LNCaP clone FGC (cell line): ENCODE measurements around the gene GMDS.

Experiments used
- DNase-seq: peaks from one replicate; pipeline ENCODE4 v3.0.0-alpha.2; 2011; ENCODE audit warnings: low read depth
- H3K4me3 ChIP-seq: 2 replicates; pipeline ENCODE4 v1.5.1; 2011; ENCODE audit warnings: mild to moderate bottlenecking, low read depth, low read length, control low read depth
- TF ChIP-seq, protein P1 (sequence below): IDR thresholded peaks from 2 replicates; pipeline ENCODE4 v1.5.1; 2012; ENCODE audit warnings: mild to moderate bottlenecking; ENCODE audit not compliant: control insufficient read depth, insufficient read depth; ENCODE audit errors: extremely low read depth

The GMDS gene

GRCh38 chr6:1602049-1602713, 643.2 kb downstream of the GMDS start:
- no peak for DNase-seq
- TF ChIP-seq, protein P1, sequence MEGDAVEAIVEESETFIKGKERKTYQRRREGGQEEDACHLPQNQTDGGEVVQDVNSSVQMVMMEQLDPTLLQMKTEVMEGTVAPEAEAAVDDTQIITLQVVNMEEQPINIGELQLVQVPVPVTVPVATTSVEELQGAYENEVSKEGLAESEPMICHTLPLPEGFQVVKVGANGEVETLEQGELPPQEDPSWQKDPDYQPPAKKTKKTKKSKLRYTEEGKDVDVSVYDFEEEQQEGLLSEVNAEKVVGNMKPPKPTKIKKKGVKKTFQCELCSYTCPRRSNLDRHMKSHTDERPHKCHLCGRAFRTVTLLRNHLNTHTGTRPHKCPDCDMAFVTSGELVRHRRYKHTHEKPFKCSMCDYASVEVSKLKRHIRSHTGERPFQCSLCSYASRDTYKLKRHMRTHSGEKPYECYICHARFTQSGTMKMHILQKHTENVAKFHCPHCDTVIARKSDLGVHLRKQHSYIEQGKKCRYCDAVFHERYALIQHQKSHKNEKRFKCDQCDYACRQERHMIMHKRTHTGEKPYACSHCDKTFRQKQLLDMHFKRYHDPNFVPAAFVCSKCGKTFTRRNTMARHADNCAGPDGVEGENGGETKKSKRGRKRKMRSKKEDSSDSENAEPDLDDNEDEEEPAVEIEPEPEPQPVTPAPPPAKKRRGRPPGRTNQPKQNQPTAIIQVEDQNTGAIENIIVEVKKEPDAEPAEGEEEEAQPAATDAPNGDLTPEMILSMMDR: no peak
- no peak overlapping the region for H3K4me3 ChIP-seq

DNA sequence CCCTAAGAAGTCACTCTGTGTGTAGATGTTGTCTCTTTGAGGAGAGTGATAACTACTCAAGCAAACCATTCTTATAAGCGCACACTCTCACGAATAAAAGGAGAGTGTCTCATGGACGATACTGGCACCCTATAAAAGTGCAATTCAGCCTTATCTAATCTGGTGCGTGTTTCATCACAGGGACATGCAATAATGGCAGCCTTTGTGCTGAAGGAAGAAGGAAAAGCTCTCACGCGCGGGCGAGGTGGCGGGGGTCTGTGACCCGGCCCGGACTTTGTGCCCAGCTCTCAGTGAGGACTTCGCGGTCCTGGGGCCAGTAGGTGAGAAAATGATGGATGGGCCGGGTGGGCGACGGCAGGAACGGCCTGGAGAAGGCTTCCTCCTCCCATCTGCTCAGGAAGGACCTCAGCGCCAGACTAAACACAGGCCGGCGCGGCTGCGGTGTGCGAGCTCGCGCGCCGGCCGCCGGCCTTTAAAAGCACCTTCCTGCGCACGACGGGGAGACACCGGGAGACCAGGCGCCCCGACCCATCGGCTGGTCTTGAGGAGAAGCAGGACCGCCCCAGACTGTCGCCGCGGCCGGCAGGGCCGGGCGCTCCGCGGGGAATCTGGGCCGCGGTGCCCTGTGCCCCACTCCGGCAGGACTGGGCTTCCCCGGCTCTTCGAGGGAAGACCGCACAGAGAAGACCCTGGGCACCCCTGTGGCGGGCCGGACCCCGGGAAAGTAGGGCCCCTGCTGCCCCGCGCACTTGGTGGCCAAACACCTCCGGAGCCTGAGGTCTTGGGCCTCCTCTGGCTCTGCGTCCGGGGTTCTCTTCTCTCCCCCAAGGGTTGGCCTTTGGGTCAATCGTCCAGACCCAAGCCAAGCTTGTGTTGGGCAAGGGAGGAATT, 644.0 kb downstream of the GMDS start:
- H3K4me3 ChIP-seq: no peak overlapping the region
- TF ChIP-seq, protein P1: no peak
- no peak for DNase-seq

- H3K4me3 ChIP-seq: no peak overlapping the region
- TF ChIP-seq, protein P1: no peak
- no peak for DNase-seq
Measured at GRCh38 chr6:1600764-1601157, 644.6 kb downstream of the GMDS start.

GRCh38 chr6:1600063-1600763, 645.2 kb downstream of the GMDS start:
- TF ChIP-seq, protein P1: no peak
- H3K4me3 ChIP-seq: no peak overlapping the region

DNA sequence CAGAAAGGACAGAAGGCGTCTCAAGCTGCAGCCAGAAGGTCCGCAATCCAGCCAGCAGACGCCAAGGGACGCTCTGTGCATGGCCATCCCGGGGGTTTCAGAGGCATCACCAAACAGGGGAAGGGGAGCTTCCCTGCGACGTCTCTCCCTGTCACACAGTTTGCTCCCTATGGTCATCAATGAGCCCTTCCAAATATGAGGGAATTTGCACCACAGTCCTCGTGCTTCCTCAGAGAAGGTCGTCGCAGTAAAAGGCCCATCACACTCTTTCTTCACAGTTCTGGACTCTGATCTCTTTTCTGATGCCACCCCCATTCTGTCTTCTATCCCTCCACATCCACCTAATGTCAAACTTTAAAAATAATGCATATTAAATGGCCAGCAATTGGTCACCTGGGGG, 645.9 kb downstream of the GMDS start:
- TF ChIP-seq, protein P1: no peak
- H3K4me3 ChIP-seq: no peak overlapping the region
- DNase-seq: no peak

More at GRCh38 chr6:1600063-1600763, 645.2 kb downstream of the GMDS start:
- DNase-seq: no peak

DNA sequence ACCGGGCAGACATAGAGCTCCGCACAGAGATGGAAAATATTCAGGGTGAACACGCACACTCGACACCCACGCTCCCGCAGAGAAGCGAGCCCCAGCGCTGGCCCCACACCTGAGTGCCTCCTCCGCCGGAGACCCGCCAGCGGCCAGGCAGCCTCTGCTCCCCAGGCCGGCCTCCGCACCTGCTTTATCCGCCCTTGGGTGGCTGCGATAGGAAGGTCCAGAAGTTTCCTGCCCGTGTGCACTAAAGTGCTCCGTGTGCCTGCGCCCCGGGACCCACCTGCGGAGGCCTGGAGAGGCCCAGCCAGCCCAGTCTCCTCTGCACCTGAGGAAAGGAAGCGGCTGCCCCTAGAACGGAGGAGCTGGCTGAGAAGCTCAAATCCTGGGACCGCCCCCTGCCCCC, 646.5 kb downstream of the GMDS start:
- H3K4me3 ChIP-seq: no peak overlapping the region
- no peak for DNase-seq
- TF ChIP-seq, protein P1: no peak
